HS-27A (cell line): Measurements from ENCODE around the gene GNAI3.

ENCODE experiments used
- DNase-seq: peaks from one replicate; pipeline ENCODE4 v3.0.0-alpha.2; 2012; ENCODE audit warnings: low read depth, missing footprints

GNAI3 gene

GRCh38 chr1:109527098-109527811 is 21.2 kb upstream of the GNAI3 start:
- no peak for DNase-seq

- DNase-seq = no peak
Observed at GRCh38 chr1:109527846-109528695, 20.3 kb upstream of the GNAI3 start.

GRCh38 chr1:109528712-109529111 is 19.7 kb upstream of the GNAI3 start:
- DNase-seq = no peak

DNA sequence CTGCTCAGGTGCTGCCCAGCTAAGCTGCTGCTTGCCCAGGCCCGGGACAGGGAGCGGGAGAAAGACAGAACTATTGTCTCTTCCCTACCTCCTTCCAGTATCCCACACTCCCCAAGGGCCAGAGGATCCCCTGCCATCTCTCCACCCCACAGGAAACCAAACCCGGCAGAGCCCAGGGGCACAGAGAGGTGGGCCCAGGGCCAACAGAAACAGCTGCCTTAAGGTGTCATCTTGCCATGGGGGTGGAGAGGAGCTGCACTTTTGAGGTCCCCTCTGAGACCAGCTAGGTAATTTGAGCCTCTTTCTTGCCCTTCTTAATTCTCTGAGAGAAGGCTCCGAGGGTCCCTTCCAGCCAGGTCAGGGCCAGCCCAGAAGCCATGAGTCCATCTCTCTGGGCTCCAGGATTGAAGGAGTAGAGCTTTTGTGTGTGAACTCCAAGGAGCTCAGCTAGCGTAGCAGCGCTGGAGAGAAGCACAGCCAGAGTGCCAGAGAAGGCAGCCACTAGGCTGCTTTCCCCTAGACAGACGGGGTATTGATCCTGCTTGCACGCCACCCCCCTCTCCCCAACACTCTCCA is 18.4 kb upstream of the GNAI3 start:
- DNase-seq = no peak

GRCh38 chr1:109530457-109531087 is 17.8 kb upstream of the GNAI3 start:
- no peak for DNase-seq

- DNase-seq = no peak
Observed at GRCh38 chr1:109531380-109531779, 17.0 kb upstream of the GNAI3 start.

GRCh38 chr1:109531826-109532364 is 16.5 kb upstream of the GNAI3 start:
- peak; percentile 9 for DNase-seq

- peak; percentile 41 for DNase-seq
Observed at GRCh38 chr1:109532365-109533136, 15.9 kb upstream of the GNAI3 start.

- no peak for DNase-seq
Observed at GRCh38 chr1:109534307-109534858, 14.0 kb upstream of the GNAI3 start.

- DNase-seq = no peak
Observed at GRCh38 chr1:109535481-109535880, 12.9 kb upstream of the GNAI3 start.

GRCh38 chr1:109535971-109536491 is 12.4 kb upstream of the GNAI3 start:
- DNase-seq = no peak

DNA sequence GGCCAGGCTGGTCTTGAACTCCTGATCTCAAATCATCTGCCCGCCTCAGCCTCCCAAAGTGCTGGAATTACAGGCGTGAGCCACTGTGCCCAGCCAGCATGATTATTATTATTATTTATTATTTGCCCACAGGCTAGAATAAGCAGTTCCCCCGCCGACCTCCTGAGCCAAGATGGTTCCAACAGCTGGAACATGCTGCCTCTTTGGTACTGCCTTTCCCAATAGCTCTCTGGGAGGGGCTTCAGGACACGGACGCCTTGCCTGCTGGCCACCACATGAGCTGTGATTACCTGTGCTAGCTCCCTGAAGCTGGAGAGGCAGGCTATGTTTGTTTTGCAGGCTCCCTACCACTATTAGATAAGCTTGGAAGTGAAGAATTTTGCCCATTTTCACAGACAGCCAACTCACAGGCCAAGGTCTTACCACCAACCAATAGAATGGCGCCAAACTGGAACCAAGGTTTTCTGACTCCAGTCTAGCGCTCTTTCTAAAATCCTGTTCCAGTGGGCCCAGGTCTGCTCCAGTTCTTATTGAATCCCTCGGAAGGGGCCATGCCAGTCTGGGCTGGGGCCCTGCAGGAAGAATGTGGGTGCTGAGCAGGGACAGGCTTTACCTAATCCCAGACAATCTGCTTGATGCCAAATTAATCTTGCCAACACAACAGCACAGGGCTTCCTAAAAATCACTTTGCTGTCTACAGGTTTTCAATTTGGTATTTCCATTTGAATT is 10.8 kb upstream of the GNAI3 start:
- DNase-seq = no peak

GRCh38 chr1:109538827-109539555 is 9.4 kb upstream of the GNAI3 start:
- no peak for DNase-seq

GRCh38 chr1:109539676-109540075 is 8.7 kb upstream of the GNAI3 start, which contains the start of gene GPR61:
GPR61 (plus strand) TSS chr1:109539872; CDS start chr1:109543023, 3,151 bp downstream.
- DNase-seq = no peak

DNA sequence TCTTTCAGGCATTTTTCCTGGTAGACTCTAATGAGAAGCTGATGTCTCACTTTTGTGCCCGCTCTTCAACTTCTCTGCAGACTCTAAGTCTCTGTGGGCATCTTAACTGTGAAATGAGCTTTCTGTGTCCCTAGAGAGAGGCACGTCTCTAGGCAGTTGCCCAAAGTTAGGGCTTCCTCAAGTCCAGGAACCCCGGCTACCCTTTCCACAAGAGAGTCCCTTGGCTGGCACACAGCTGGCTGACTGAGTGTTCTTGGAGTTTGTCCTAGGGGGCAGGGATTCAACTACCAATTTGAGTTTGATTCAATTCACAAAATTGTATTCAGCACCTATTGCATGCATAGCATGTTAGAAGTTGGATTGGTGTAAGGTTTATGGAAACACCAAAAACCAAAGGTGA is 7.3 kb upstream of the GNAI3 start:
- no peak for DNase-seq

- no peak for DNase-seq
Observed at GRCh38 chr1:109542657-109543056, 5.8 kb upstream of the GNAI3 start.

- DNase-seq = no peak
Observed at GRCh38 chr1:109543283-109543987, 5.0 kb upstream of the GNAI3 start.

GRCh38 chr1:109543988-109544735 is 4.3 kb upstream of the GNAI3 start:
- DNase-seq = no peak
